Panc1 (cell line): ENCODE results near the gene CEP192. TPM values are rescaled to one million over a fixed set of nuclear protein-coding genes. Genes with fewer than 3 reads are reported as not detected.

Source experiments
- ATAC-seq: fragments of 200-7000 bp; cut with Tn5 transposase; 2 replicates; pipeline ENCODE4 v1.9.1; 2020; ENCODE audit warnings: mild to moderate bottlenecking, moderate library complexity
- BruUV-seq: library from RNA; stranded (reverse); fragments of 400-500 nt; replicated peaks from 2 replicates; lab custom pipeline; 2021; lab: Mats Ljungman, UMichigan
- CTCF ChIA-PET: fragments of 300-600 bp; sonication (Branson Sonifier 250); formaldehyde crosslinking; loops from one replicate; lab custom pipeline; 2022; ENCODE audit warnings: antibody characterized with exemption; lab: Charles Lee
- POLR2A ChIA-PET: fragments of 300-600 bp; sonication (Branson Sonifier 250); formaldehyde crosslinking; loops from one replicate; lab custom pipeline; 2022; ENCODE audit warnings: antibody characterized with exemption; lab: Charles Lee
- DNase-seq: peaks from one replicate; pipeline ENCODE4 v3.0.0-alpha.2; 2010; ENCODE audit warnings: low read depth, low spot score
- H3K27ac ChIP-seq: 2 replicates; pipeline ENCODE4 v1.5.1; 2011; ENCODE audit warnings: mild to moderate bottlenecking, low read length, inconsistent platforms
- H3K27me3 ChIP-seq: fragments of 200-500 bp; sonication (Bioruptor generic); 2 replicates; pipeline ENCODE4 v1.6.0; 2014; ENCODE audit warnings: low read length, inconsistent platforms; ENCODE audit not compliant: control insufficient read depth, insufficient read depth
- H3K36me3 ChIP-seq: fragments of 200-500 bp; sonication (Bioruptor generic); 2 replicates; pipeline ENCODE4 v1.5.1; 2014; ENCODE audit warnings: inconsistent platforms, mild to moderate bottlenecking, low read length, moderate library complexity; ENCODE audit not compliant: control insufficient read depth, insufficient read depth
- H3K4me1 ChIP-seq: 2 replicates; pipeline ENCODE4 v1.5.1; 2011; ENCODE audit warnings: inconsistent platforms, mild to moderate bottlenecking, low read length, moderate library complexity; ENCODE audit not compliant: control insufficient read depth, insufficient read depth
- H3K4me3 ChIP-seq, 2 experiments: 2 replicates each; pipeline ENCODE4 v1.5.1; 2011 to 2012; ENCODE audit warnings: low read depth in 2 of 2, low read length in 2 of 2, mild to moderate bottlenecking in 2 of 2, inconsistent platforms in 1 of 2, moderate library complexity in 1 of 2
- H3K9me3 ChIP-seq: fragments of 200-500 bp; sonication (Bioruptor generic); 2 replicates; pipeline ENCODE4 v1.5.1; 2014; ENCODE audit warnings: low read depth, mild to moderate bottlenecking, inconsistent platforms, low read length, moderate library complexity; ENCODE audit not compliant: control insufficient read depth, insufficient read depth
- CTCF ChIP-seq: fragments of 450-650 bp; IDR thresholded peaks from 2 replicates; pipeline ENCODE4 v1.5.1; 2017; ENCODE audit warnings: mild to moderate bottlenecking
- POLR2AphosphoS5 ChIP-seq: IDR thresholded peaks from 2 replicates; pipeline ENCODE4 v1.6.1; 2012; ENCODE audit warnings: mild to moderate bottlenecking, low read depth, low read length, moderate library complexity
- REST ChIP-seq, 2 experiments: IDR thresholded peaks; 2 replicates each; pipeline ENCODE4 v1.6.1; 2011 to 2012; ENCODE audit warnings: low read depth in 2 of 2, control low read depth in 1 of 2, low read length in 1 of 2, mild to moderate bottlenecking in 1 of 2, moderate library complexity in 1 of 2; ENCODE audit not compliant: insufficient read depth in 1 of 2
- SIN3A ChIP-seq: IDR thresholded peaks from 2 replicates; pipeline ENCODE4 v1.6.1; 2012; ENCODE audit warnings: low read depth, mild to moderate bottlenecking, low read length, moderate library complexity, borderline replicate concordance; ENCODE audit not compliant: insufficient read depth
- TCF7L2 ChIP-seq: IDR thresholded peaks from 2 replicates; pipeline ENCODE4 v1.6.1; 2011; ENCODE audit warnings: mild to moderate bottlenecking, low read depth, low read length, inconsistent platforms
- in situ Hi-C: cut with HindIII; loops from 2 replicates; pipeline ENCODE4 v1.10.0; 2016; ENCODE audit warnings: low sequenced_read_pairs, low pct_unique_long_range_greater_than_20kb
- intact Hi-C: fragments of 100-400 bp; cut with micrococcal nuclease; formaldehyde crosslinking; loops from one replicate; pipeline ENCODE4 v1.10.0; 2022; ENCODE audit not compliant: unreplicated experiment
- total RNA-seq: library from RNA; stranded (reverse); gene quantifications from one replicate; pipeline ENCODE4 v1.2.1, GENCODE V29; 2021; ENCODE audit not compliant: unreplicated experiment

The CEP192 gene
- total RNA-seq, 1 experiment from 2014 or later: 27.2 TPM

- ATAC-seq: no peak
- POLR2A ChIA-PET: interaction anchor here (0.5 kb wide), 1 partner anchor 29 kb away, joined by 3 read pairs; no protein-coding TSS in a partner anchor
- intact Hi-C loops: loop anchor here (10.0 kb wide), 1 partner anchor 83 kb away; no protein-coding TSS in a partner anchor
- DNase-seq: no peak
- no peak for TF ChIP-seq REST (IDR thresholded peaks at IDR 0.05; ENCODE audit: insufficient read depth in 1 of 2, low read depth in 2 of 2, low read length in 1 of 2)
- TF ChIP-seq SIN3A: no peak
- in situ Hi-C loops: no loop called here
- peaks cover 19% of the 10 kb centered on the region for H3K36me3 ChIP-seq
- no peaks in the 10 kb centered on the region for H3K4me1 ChIP-seq
- H3K27ac ChIP-seq: no peak overlapping the region
- CTCF ChIA-PET: no interaction called here
- no peak overlapping the region for H3K4me3 ChIP-seq
- H3K9me3 ChIP-seq: no peaks in the 10 kb centered on the region
- no peaks in the 10 kb centered on the region for H3K27me3 ChIP-seq
- BruUV-seq: no TSS peak
Observed at GRCh38 chr18:13032173-13032572, 41.0 kb downstream of the CEP192 start.

GRCh38 chr18:13035249-13035914 lies 44.2 kb downstream of the CEP192 start:
- DNase-seq (no peak), ATAC-seq (no peak)
- Histone ChIP-seq H3K4me1 (no peaks in the 10 kb centered on the region), H3K27ac (no peak overlapping the region), H3K36me3 (peaks cover 12% of the 10 kb centered on the region), H3K4me3 (no peak overlapping the region), H3K9me3 (no peaks in the 10 kb centered on the region), H3K27me3 (no peaks in the 10 kb centered on the region)
- ChIA-PET POLR2A (no interaction called here), CTCF (no interaction called here)
- in situ Hi-C loops (no loop called here), intact Hi-C loops (loop anchor here (10.0 kb wide), 1 partner anchor 79 kb away; no protein-coding TSS in a partner anchor)
- no peak for TF ChIP-seq POLR2AphosphoS5
- TF ChIP-seq SIN3A: no peak
- no peak for TF ChIP-seq CTCF
- BruUV-seq: no TSS peak

- intact Hi-C loops: loop anchor here (10.0 kb wide), 1 partner anchor 78 kb away; no protein-coding TSS in a partner anchor
Observed at GRCh38 chr18:13036622-13037320, 45.6 kb downstream of the CEP192 start.

More at GRCh38 chr18:13036622-13037320, 45.6 kb downstream of the CEP192 start:
- in situ Hi-C loops: no loop called here
- Histone ChIP-seq H3K36me3 (peaks cover 10% of the 10 kb centered on the region), H3K4me3 (no peak overlapping the region), H3K4me1 (no peaks in the 10 kb centered on the region), H3K9me3 (no peaks in the 10 kb centered on the region), H3K27me3 (no peaks in the 10 kb centered on the region), H3K27ac (no peak overlapping the region)
- ChIA-PET CTCF (no interaction called here), POLR2A (no interaction called here)
- no peak for DNase-seq
- no TSS peak for BruUV-seq
- TF ChIP-seq CTCF (no peak), POLR2AphosphoS5 (no peak), REST (IDR thresholded peaks at IDR 0.05; ENCODE audit: insufficient read depth in 1 of 2, low read depth in 2 of 2, low read length in 1 of 2) (no peak), TCF7L2 (no peak), SIN3A (no peak)
- no peak for ATAC-seq
